ENCODE data around the gene CNTNAP1.

Gene CNTNAP1

DNA sequence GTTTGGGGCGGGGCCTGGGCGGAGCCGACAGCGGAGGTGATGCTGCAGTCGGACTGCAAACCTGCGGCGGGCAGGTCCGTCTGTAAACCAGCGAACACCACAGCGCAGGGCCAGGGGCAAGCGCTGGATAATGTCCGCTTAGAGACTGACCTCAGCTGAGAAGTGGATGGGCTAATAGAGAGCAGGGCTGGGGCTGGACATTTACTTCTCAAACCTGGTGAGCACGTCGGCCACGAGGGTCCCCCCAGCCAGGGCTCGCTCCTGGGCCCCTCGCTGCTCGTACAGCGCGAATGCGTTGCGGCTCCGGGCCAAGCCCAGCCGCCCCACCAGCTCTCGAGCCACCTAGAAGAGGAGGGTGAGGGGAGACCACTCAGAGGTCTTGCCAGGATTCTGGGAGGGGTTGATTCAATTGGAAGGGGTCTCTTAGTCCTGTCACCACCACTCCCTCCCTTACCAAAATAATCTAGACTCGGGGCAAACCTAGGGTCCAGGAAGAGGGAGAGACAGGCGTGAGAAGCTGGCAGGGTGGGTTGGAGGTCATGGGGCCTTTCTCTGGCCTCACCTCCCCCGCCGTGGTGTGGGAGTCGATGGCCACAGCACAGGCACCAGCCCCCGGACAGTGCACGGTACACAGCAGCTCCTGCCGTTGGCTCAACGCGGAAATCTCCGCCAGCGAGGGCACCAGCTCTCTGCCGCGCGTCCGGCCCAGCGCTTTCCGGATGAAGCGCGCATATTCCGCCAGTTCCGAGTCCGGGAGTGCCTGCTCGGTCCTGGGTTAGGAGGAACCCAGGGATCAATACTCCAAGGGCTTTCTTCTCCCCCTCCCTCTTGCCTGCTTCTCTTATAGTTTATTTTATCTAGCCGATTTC is 11.3 kb upstream of the CNTNAP1 start:
- peak; percentile 33 for DNase-seq (ENCODE audit: low spot score)

DNA sequence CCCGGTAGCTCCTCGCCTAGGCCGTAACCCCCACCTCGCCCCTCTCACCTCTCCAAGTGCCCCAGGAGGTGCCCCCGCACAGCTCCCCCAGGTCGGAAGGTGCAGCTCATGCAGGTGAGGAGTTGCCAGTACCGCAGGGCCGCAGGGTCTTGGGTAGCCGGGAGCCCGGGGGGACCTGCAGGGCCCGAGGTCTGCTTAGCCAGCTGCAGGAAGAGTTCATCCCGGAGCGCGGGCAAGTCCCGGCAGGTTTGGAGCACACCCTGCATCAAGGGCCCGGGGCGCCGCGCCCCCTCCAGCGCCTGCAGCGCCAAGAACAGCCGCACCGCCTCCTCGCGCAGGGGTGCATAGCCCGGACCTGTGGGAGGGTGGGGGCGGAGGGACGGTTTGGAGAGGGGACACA is 10.3 kb upstream of the CNTNAP1 start:
- DNase-seq (ENCODE audit: low spot score), result peak; percentile 40

GRCh38 chr17:42673266-42673884 is 9.0 kb upstream of the CNTNAP1 start:
- no peak for DNase-seq (ENCODE audit: low spot score)

DNA sequence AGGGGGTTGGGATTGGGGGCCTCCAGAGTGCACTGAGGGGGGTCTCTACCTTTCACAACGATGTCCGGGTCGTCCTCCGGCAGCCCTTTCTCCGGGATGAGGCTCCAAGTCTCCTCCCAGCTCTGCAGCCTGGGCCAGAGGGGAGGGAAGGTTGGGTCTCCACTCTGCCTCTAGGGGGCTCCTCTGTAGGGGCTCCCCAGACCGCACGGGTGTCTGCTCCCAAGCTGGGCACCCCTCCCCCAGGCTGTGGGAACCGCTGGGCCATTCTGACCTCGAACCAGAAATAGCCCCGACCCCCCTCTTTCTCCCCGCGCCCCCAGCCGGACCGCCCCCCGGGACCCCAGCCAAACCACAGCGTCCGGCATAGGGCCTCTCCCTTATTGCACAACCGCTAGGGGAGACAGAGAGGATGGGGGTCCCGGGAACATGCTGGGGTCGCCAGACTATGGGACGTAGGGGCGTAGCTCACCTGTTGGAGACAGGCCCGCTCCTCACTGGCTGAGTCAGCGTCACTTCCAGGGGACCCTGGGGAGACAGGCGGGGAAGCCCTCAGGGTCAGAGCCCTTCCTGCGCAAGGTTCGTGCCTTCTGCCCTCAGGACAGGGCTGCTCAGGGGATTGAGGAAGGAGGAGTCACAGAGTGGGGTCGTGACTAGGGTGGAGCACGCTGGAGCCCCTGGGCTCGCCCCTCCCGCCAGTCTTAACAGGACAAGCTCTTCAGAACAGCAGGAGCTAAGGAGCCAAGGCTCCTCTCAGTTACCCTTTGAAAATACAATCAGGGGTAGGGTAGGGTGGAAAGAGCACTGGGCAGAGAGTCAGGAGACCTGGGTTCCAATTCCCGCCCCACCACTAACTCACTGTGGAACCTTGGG is 8.2 kb upstream of the CNTNAP1 start:
- DNase-seq (ENCODE audit: low spot score), result peak; percentile 78

GRCh38 chr17:42674755-42675347 is 7.5 kb upstream of the CNTNAP1 start:
- DNase-seq (ENCODE audit: low spot score), result no peak

GRCh38 chr17:42675348-42675964 is 6.9 kb upstream of the CNTNAP1 start:
- peak; percentile 76 for DNase-seq (ENCODE audit: low spot score)

GRCh38 chr17:42675965-42676423 is 6.3 kb upstream of the CNTNAP1 start:
- DNase-seq (ENCODE audit: low spot score), result peak; percentile 78

DNA sequence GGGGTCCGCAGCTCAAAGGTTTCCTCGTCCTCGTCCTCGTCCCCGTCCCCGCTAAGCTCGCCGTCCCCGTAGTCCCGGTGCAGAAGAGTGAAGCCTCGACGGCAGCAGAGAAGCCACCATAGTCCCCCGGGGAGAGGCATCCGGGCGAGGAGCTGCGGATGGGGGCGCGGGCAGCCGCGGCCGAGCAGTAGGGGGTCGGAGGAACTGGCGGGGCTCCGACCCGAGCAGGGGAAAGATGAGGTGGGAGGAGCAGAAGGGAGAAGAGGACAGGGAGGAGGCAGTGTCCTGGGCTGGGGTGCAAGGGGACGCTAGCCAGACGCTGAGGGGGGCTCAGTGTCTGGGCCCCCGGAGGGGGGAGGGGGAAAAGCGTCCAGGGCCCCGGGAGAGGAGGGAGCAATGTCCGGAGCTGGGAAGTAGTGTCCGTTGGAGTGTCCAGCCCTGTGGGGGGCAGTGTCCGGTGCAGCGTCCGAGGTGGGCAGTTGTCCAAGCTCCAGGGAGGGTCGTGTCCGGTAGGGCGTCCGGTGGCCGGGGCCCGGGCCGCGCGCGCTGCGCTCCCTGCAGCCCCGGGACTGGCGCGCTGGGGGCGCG is 5.8 kb upstream of the CNTNAP1 start, which contains the start of gene PLEKHH3:
PLEKHH3 (minus strand) TSS at position 571 of the 588 bp plus-strand sequence; CDS start at position 140, 431 bp downstream.
- DNase-seq (ENCODE audit: low spot score), result peak; percentile 83

- DNase-seq (ENCODE audit: low spot score), result peak; percentile 99
Observed at GRCh38 chr17:42677012-42677857, 5.1 kb upstream of the CNTNAP1 start.

DNA sequence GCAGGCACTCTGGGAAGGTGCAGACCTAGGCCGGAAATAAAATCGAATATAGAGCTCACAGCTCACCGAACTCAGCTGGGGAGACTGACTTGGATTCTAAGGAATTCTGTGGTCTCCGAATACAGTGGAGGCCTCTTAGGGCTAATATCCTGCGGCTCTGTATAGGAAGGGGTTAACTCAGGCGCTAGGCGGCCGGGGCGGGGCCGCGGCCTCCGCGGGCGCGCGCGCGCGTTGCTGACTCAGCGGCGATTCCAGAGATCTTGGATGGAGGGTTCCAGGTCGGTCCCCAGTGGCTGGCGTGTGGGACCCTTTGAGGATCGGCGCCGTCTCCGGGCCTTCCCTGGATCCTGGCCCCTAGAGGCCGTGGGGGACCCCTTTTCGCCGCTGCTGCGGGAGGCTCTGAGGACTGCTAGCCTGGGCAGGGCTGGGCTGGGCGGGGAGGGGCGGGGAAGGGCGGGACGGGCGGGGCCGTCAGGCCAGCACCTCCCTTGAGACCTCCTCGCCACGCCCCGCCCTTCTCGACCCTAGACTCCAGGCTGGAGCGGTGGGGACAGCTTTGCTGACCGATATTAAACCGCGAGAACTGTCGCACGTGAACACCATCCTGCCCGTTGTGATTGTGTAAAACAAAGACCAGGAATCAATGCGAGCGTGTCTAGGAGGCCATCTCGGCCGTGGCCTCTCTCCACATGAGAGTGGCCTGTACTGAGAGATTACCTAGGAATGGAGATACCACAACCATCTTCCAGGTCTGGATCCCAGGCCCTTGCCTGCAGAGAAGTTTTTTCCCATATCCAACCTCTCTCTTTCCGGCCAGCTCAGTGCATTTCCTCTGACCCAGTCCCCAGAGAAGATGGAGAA is 4.2 kb upstream of the CNTNAP1 start:
- peak; percentile 96 for DNase-seq (ENCODE audit: low spot score)

DNA sequence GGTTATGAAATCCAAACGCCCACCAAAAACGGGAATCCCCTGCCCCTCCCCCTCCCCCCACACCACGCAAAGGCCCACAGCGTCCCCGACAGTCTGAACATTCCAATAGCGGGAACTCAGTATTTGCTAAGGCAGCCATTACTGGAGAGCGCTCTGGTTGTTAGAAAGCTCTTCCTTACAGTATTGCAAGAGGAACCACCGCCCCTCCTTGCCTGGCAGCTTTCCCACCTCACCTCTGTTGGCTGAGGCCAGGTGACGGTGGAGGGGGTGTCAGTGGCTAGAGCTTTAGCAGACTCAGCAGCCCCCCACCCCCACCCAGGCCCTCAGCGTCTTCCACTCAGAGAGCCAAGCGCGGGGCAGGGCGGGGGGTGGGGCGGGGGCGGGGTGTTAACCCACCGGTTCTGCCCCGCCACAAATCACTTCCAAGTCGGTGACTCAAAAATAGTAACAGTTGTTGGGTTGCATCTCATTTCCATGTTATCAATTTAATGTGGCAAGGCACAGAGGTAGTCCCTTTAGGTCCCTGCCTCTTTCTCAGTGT is 3.3 kb upstream of the CNTNAP1 start:
- no peak for DNase-seq (ENCODE audit: low spot score)

- DNase-seq (ENCODE audit: low spot score), result no peak
Observed at GRCh38 chr17:42679492-42680330, 2.6 kb upstream of the CNTNAP1 start.

DNA sequence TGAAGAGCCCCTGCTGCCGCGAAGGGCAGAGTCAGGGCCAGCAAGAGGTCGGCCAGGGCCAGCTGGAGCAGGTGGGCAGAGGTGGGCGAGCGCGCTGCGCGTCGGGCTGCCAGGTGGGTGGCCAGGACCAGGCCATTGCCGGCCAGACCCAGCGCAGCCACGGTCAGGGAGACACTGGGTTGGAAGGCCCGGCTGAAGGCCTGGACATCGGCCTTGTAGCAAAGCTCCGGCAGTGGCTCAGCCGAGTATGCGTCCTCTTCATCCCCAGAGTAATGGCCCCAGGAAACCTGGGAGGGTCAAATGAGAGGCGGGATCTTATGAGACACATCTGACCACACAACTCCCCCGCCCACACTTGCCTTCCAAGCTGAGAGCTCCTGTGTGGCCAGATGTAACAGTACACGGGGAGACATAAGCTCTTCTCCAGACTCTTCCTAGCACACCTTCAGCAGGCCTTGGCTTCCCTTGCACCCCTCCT is 2.0 kb upstream of the CNTNAP1 start:
- no peak for DNase-seq (ENCODE audit: low spot score)

DNA sequence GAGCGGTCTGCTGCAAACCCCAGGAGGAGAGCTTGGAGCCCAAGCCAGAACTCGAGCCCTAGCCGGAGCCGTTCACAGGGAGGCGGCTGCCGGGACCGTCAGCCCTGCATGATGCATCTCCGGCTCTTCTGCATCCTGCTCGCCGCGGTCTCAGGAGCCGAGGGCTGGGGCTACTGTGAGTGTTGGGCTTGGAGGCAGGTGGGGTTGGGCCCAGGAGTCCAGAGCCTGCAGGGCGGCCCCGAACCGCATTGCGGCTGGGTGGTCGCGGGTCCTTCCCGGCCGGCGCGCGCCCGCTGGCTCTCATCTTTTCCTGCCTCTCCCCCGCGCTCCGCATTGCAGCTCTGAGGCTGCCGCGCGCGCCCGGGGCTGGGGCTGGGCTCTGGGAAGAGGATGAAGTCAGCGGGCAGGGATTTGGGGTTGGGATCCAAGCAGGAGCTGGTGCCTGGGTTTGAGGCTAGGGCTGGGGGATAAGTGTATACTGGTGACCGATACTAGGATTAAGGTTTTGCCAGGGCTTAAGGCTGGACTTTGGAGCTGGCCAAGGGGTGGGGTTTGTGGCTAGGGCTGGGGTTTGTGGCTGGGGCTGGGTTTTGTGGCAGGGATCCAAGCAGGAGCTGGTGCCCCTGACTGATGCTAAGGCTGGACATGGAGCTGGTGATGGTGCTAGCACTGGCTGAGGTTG is 532 bp downstream of the CNTNAP1 start:
- peak; percentile 84 for DNase-seq (ENCODE audit: low spot score)

DNA sequence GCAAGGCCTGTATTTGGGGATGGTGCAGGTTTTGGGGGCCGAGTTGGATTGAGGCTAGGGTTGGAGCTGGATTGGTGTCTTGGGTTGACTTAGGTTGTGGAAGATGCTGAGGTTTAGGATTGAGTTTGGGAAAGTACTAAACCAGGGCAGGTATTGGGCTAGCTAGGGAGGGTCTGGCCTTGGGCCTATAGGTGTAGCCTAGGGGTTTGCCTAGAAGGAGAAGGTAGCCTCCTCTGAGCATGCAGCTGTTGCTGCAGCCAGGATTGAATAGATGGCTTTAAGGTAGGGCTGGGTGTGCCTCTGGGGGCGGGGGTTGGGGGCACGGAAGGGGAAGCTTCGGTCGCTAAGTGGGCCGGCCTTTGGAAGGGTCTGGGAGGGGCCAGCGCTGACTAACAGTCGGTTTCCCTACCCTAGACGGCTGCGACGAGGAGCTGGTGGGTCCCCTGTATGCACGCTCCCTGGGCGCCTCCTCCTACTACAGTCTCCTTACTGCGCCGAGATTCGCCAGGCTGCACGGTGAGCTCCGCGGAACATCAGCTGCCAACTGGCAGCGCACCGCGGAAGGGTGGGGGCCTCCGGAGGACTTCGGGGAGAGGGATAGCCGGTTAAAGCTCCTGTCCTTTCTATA is 1.2 kb downstream of the CNTNAP1 start:
- no peak for DNase-seq (ENCODE audit: low spot score)

DNA sequence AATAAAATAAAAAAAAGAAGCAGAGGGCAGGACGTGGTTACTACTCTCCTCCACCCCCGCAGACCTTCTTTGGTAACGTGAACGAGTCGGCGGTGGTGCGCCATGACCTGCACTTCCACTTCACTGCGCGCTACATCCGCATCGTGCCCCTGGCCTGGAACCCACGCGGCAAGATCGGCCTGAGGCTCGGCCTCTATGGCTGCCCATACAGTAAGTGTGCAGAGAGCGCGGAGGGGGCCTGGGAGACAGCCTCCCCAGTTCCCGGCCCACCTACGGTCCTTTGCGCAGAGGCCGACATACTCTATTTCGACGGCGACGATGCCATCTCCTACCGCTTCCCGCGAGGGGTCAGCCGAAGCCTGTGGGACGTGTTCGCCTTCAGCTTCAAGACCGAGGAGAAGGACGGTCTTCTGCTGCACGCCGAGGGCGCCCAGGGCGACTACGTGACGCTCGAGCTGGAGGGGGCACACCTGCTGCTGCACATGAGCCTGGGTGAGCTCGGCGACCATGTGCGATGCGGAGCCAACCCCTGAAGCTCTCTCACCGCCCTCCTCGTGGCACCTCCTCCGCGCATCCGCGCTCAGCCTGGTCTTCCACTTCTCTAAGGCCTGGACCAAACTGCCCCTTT is 2.7 kb downstream of the CNTNAP1 start:
- no peak for DNase-seq (ENCODE audit: low spot score)
